HepG2 (cell line): ENCODE data around the gene PREX1. TPM values are rescaled to one million over a fixed set of nuclear protein-coding genes. Genes with fewer than 3 reads are reported as not detected.

Source experiments
- DR1 ChIP-seq: sonication (generic); formaldehyde crosslinking; IDR thresholded peaks from 2 replicates; pipeline ENCODE4 v1.8.0; 2021; ENCODE audit warnings: mild to moderate bottlenecking, missing genetic modification reagents, inconsistent platforms
- FOSL2 ChIP-seq: sonication (generic); formaldehyde crosslinking; IDR thresholded peaks from 2 replicates; pipeline ENCODE4 v1.4.0; 2020; ENCODE audit warnings: missing genetic modification reagents
- HMGXB4 ChIP-seq, 2 experiments: sonication (generic) in 1 of 2; formaldehyde crosslinking in 1 of 2; IDR thresholded peaks; 2 replicates each; pipeline versions ENCODE4 v1.4.0 to v1.6.1; 2018 to 2020; ENCODE audit warnings: missing genetic modification reagents in 2 of 2, borderline replicate concordance in 1 of 2, low read depth in 1 of 2, mild to moderate bottlenecking in 1 of 2, missing biosample characterization in 1 of 2
- HNF1A ChIP-seq, 2 experiments: sonication (generic) in 1 of 2; formaldehyde crosslinking in 1 of 2; IDR thresholded peaks; 2 replicates each; pipeline versions ENCODE4 v1.4.0 to v1.6.1; 2016 to 2020; ENCODE audit warnings: borderline replicate concordance in 1 of 2, low read depth in 1 of 2, mild to moderate bottlenecking in 1 of 2, missing genetic modification reagents in 1 of 2
- MIER3 ChIP-seq: IDR thresholded peaks from 2 replicates; pipeline ENCODE4 v1.6.1; 2016; ENCODE audit warnings: missing compliant biosample characterization, borderline replicate concordance
- PHF21A ChIP-seq: sonication (generic); formaldehyde crosslinking; IDR thresholded peaks from 2 replicates; pipeline ENCODE4 v1.5.0; 2020; ENCODE audit warnings: mild to moderate bottlenecking, missing genetic modification reagents
- RFX5 ChIP-seq: IDR thresholded peaks from 2 replicates; pipeline ENCODE4 v1.6.1; 2011; ENCODE audit warnings: low read depth, low read length, improper control_type of control experiment
- RFXANK ChIP-seq: IDR thresholded peaks from 2 replicates; pipeline ENCODE4 v1.6.1; 2016
- SP2 ChIP-seq: sonication (generic); formaldehyde crosslinking; IDR thresholded peaks from 2 replicates; pipeline ENCODE4 v1.5.1; 2020; ENCODE audit warnings: mild to moderate bottlenecking, missing genetic modification reagents
- SP4 ChIP-seq: sonication (generic); formaldehyde crosslinking; IDR thresholded peaks from 2 replicates; pipeline ENCODE4 v1.8.1; 2023; ENCODE audit warnings: mild to moderate bottlenecking, missing genetic modification reagents
- TEAD3 ChIP-seq: optimal IDR thresholded peaks from 2 replicates; pipeline ENCODE3; 2016; ENCODE audit warnings: borderline replicate concordance
- TFE3 ChIP-seq: IDR thresholded peaks from 2 replicates; pipeline ENCODE4 v1.6.1; 2016
- ZBTB33 ChIP-seq: sonication (generic); formaldehyde crosslinking; IDR thresholded peaks from 2 replicates; pipeline ENCODE4 v1.4.0; 2020; ENCODE audit warnings: missing genetic modification reagents
- ZNF143 ChIP-seq: sonication (generic); formaldehyde crosslinking; IDR thresholded peaks from 2 replicates; pipeline ENCODE4 v1.4.0; 2020; ENCODE audit warnings: missing genetic modification reagents
- ZNF292 ChIP-seq: sonication (generic); formaldehyde crosslinking; IDR thresholded peaks from 2 replicates; pipeline ENCODE4 v1.8.1; 2022; ENCODE audit warnings: mild to moderate bottlenecking, low read depth, missing genetic modification reagents, borderline replicate concordance
- ZNF331 ChIP-seq: sonication (generic); formaldehyde crosslinking; IDR thresholded peaks from 2 replicates; pipeline ENCODE4 v1.4.0; 2020; ENCODE audit warnings: missing genetic modification reagents
- ZNF652 ChIP-seq: IDR thresholded peaks from 2 replicates; pipeline ENCODE4 v1.6.1; 2016; ENCODE audit warnings: low read depth, borderline replicate concordance
- polyA plus RNA-seq, 8 experiments: library from polyadenylated mRNA; depleted of rRNA in 3 of 8; stranded (reverse) in 7 of 8; unstranded in 1 of 8; fragments of >200 nt; fragmentation: Illumina TruSeq in 4 of 8; extraction: Trizol in 4 of 8; gene quantifications; 2 replicates each; pipeline versions ENCODE4 v1.2.1 to v1.2.3, GENCODE V29; 2011 to 2016; ENCODE audit warnings: low read depth in 4 of 8, missing spikeins in 1 of 8, mixed read lengths in 1 of 8; ENCODE audit not compliant: insufficient read depth in 1 of 8
- total RNA-seq, 5 experiments: library from RNA; depleted of rRNA; stranded (reverse); fragments of >200 nt; fragmentation: Illumina TruSeq; extraction: Trizol; gene quantifications; 2 replicates each; pipeline ENCODE4 v1.2.3, GENCODE V29; 2016; ENCODE audit warnings: low read depth in 1 of 5

PREX1 gene
- total and polyA plus RNA-seq, 2 of the 13 experiments (the other 11 are each of a cell fraction or from before 2014, with no cell fraction given), result 0.02 to 0.04 TPM

GRCh38 chr20:48620507-48621375, 207.1 kb downstream of the PREX1 start (continued):
- TF ChIP-seq TFE3 (CRISPR knock-in tag) (peak; percentile 53; the same call in 1 of the 2 replicates), ZNF652 (CRISPR knock-in tag) (0 out of 2 replicates have a peak, but pooled peaks have one; percentile 5), ZNF143 (CRISPR knock-in tag) (no peak), HNF1A (IDR thresholded peaks at IDR 0.05; ENCODE audit: low read depth) (no peak), HNF1A (CRISPR knock-in tag; IDR thresholded peaks at IDR 0.05; ENCODE audit: borderline replicate concordance) (0 out of 2 replicates have a peak, but pooled peaks have one; percentile 51), SP2 (peak; percentile 53), ZNF292 (CRISPR knock-in tag) (0 out of 2 replicates have a peak, but pooled peaks have one; percentile 17), FOSL2 (CRISPR knock-in tag) (peak; percentile 39), MIER3 (CRISPR knock-in tag) (0 out of 2 replicates have a peak, but pooled peaks have one; percentile 44), SP4 (no peak), PHF21A (CRISPR knock-in tag) (peak; percentile 49; the same call in 1 of the 2 replicates), RFX5 (no peak), ZNF331 (CRISPR knock-in tag) (peak; percentile 58; the same call in 1 of the 2 replicates), RFXANK (CRISPR knock-in tag) (no peak), ZBTB33 (CRISPR knock-in tag) (0 out of 2 replicates have a peak, but pooled peaks have one; percentile 41), TEAD3 (CRISPR knock-in tag) (peak; percentile 83), HMGXB4 (CRISPR knock-in tag; IDR thresholded peaks at IDR 0.05; ENCODE audit: borderline replicate concordance in 1 of 2, low read depth in 1 of 2) (peak; percentile 67 to 70), DR1 (peak; percentile 31; the same call in 1 of the 2 replicates)
